Choroid plexus epithelial cell (primary cell): Measurements from ENCODE around the gene KRT26.
"Not testable (repeated sequence)": the region's sequence is repeated elsewhere in the genome, so short reads cannot be mapped to it uniquely, and the experiment has no call there.

ENCODE experiments used
- DNase-seq: peaks from one replicate; pipeline ENCODE4 v3.0.0-alpha.2; 2010; ENCODE audit warnings: low read depth
- H3K4me3 ChIP-seq: 2 replicates; pipeline ENCODE4 v1.5.1; 2011; ENCODE audit warnings: low read depth, mild to moderate bottlenecking, control low read depth, low read length, moderate library complexity
- CTCF ChIP-seq: conservative IDR thresholded peaks from 2 replicates; pipeline ENCODE4 v1.5.1; 2011; ENCODE audit warnings: low read depth, mild to moderate bottlenecking, control low read depth, inconsistent platforms, low read length, moderate library complexity

The KRT26 gene

GRCh38 chr17:40760105-40761016 lies 11.6 kb downstream of the KRT26 start:
- no peak for DNase-seq
- H3K4me3 ChIP-seq, result no peak overlapping the region
- TF ChIP-seq CTCF, result no peak

- no peak for DNase-seq
- no peak for TF ChIP-seq CTCF
- H3K4me3 ChIP-seq, result no peak within 1 kb of the TSS
Measured at GRCh38 chr17:40755231-40755630, 16.8 kb downstream of the KRT26 start, which contains the start of gene KRT25. Gene KRT25 (minus strand): TSS chr17:40755331. CDS start chr17:40755271, 60 bp downstream.

- H3K4me3 ChIP-seq, result no peak overlapping the region
- DNase-seq, result no peak
- no peak for TF ChIP-seq CTCF
Measured at GRCh38 chr17:40753804-40754203, 18.2 kb downstream of the KRT26 start.

GRCh38 chr17:40751065-40751464 lies 20.9 kb downstream of the KRT26 start:
- no peak for TF ChIP-seq CTCF
- H3K4me3 ChIP-seq, result no peak overlapping the region
- no peak for DNase-seq

GRCh38 chr17:40750391-40750790 lies 21.6 kb downstream of the KRT26 start:
- DNase-seq, result no peak
- H3K4me3 ChIP-seq, result no peak overlapping the region
- no peak for TF ChIP-seq CTCF

GRCh38 chr17:40748666-40749065 lies 23.3 kb downstream of the KRT26 start:
- not testable (repeated sequence) for H3K4me3 ChIP-seq, DNase-seq

- DNase-seq, result no peak
- no peak for TF ChIP-seq CTCF
- H3K4me3 ChIP-seq, result no peak overlapping the region
Measured at GRCh38 chr17:40738553-40738952, 33.4 kb downstream of the KRT26 start.
